Trophoblast cell (in vitro differentiated cells and primary cell): Measurements from ENCODE around the gene PTBP3. TPM values are rescaled to one million over a fixed set of nuclear protein-coding genes. Genes with fewer than 3 reads are reported as not detected.

Experiments
- DNase-seq, 2 donors: peaks; one replicate each; pipeline ENCODE4 v3.0.0-alpha.2; 2016
- H2AFZ ChIP-seq: 2 replicates; pipeline ENCODE4 v1.6.1; 2013; ENCODE audit warnings: low read length, moderate library complexity, mild to moderate bottlenecking; ENCODE audit not compliant: insufficient read depth, poor library complexity
- H2AK5ac ChIP-seq: 2 replicates; pipeline ENCODE4 v1.6.1; 2013; ENCODE audit warnings: mild to moderate bottlenecking, low read length
- H2BK120ac ChIP-seq: 2 replicates; pipeline ENCODE4 v1.6.1; 2013; ENCODE audit warnings: low read length, mild to moderate bottlenecking, moderate library complexity; ENCODE audit not compliant: insufficient read depth, poor library complexity
- H2BK12ac ChIP-seq: 2 replicates; pipeline ENCODE4 v1.6.1; 2013; ENCODE audit warnings: mild to moderate bottlenecking, low read length, moderate library complexity
- H2BK5ac ChIP-seq: 2 replicates; pipeline ENCODE4 v1.6.1; 2013; ENCODE audit warnings: low read length, low read depth, moderate library complexity, mild to moderate bottlenecking; ENCODE audit not compliant: poor library complexity
- H3K14ac ChIP-seq: 2 replicates; pipeline ENCODE4 v1.6.1; 2013; ENCODE audit warnings: mild to moderate bottlenecking, low read length
- H3K18ac ChIP-seq: 2 replicates; pipeline ENCODE4 v1.6.1; 2013; ENCODE audit warnings: mild to moderate bottlenecking, low read length
- H3K23ac ChIP-seq: 2 replicates; pipeline ENCODE4 v1.6.1; 2013; ENCODE audit warnings: low read length
- H3K27ac ChIP-seq: 2 replicates; pipeline ENCODE4 v1.5.1; 2013; ENCODE audit warnings: low read depth, mild to moderate bottlenecking, inconsistent platforms, low read length, moderate library complexity
- H3K27me3 ChIP-seq: 2 replicates; pipeline ENCODE4 v1.6.1; 2013; ENCODE audit warnings: inconsistent platforms, mild to moderate bottlenecking, low read length, moderate library complexity; ENCODE audit not compliant: insufficient read depth
- H3K36me3 ChIP-seq, 2 experiments: 1 replicate in 1 of 2; 2 replicates in 1 of 2; pipeline ENCODE4 v1.6.1; 2013; ENCODE audit warnings: low read length in 2 of 2, mild to moderate bottlenecking in 2 of 2, moderate library complexity in 1 of 2; ENCODE audit not compliant: insufficient read depth in 2 of 2, control insufficient read depth in 1 of 2
- H3K4ac ChIP-seq: 2 replicates; pipeline ENCODE4 v1.6.1; 2013; ENCODE audit warnings: low read depth, mild to moderate bottlenecking, low read length, moderate library complexity
- H3K4me1 ChIP-seq, 2 experiments: 1 replicate in 1 of 2; 2 replicates in 1 of 2; pipeline ENCODE4 v1.6.1; 2013; ENCODE audit warnings: low read length in 2 of 2, mild to moderate bottlenecking in 2 of 2, moderate library complexity in 1 of 2; ENCODE audit not compliant: insufficient read depth in 2 of 2, control insufficient read depth in 1 of 2
- H3K4me2 ChIP-seq: 2 replicates; pipeline ENCODE4 v1.6.1; 2013; ENCODE audit warnings: inconsistent platforms, mild to moderate bottlenecking, low read length, moderate library complexity
- H3K4me3 ChIP-seq: 2 replicates; pipeline ENCODE4 v1.5.1; 2013; ENCODE audit warnings: mild to moderate bottlenecking, low read depth, low read length, inconsistent platforms
- H3K79me1 ChIP-seq: one replicate; pipeline ENCODE4 v1.6.1; 2013; ENCODE audit warnings: low read length
- H3K79me2 ChIP-seq: 2 replicates; pipeline ENCODE4 v1.6.1; 2013; ENCODE audit warnings: low read length, mild to moderate bottlenecking; ENCODE audit not compliant: control insufficient read depth, insufficient read depth, poor library complexity
- H3K9ac ChIP-seq: 2 replicates; pipeline ENCODE4 v1.6.1; 2013; ENCODE audit warnings: mild to moderate bottlenecking, low read length
- H3K9me3 ChIP-seq: 2 replicates; pipeline ENCODE4 v1.6.1; 2013; ENCODE audit warnings: low read depth, mild to moderate bottlenecking, control low read depth, inconsistent platforms, low read length; ENCODE audit not compliant: insufficient read depth
- H4K12ac ChIP-seq: 2 replicates; pipeline ENCODE4 v1.6.1; 2013; ENCODE audit warnings: low read depth, mild to moderate bottlenecking, low read length, moderate library complexity
- H4K8ac ChIP-seq: 2 replicates; pipeline ENCODE4 v1.6.1; 2013; ENCODE audit warnings: low read depth, mild to moderate bottlenecking, low read length, moderate library complexity
- H4K91ac ChIP-seq: one replicate; pipeline ENCODE4 v1.6.1; 2013; ENCODE audit warnings: low read depth, mild to moderate bottlenecking, low read length, moderate library complexity
- WGBS: extraction: QIAGEN DNeasy Blood & Tissue Kit; methylation state at CpG from one replicate; pipeline ENCODE4 v1.1.7; 2013; ENCODE audit warnings: missing lambda C conversion rate; ENCODE audit not compliant: insufficient read length, insufficient coverage; ENCODE audit errors: extremely low coverage; 5-methylcytosine and 5-hydroxymethylcytosine counted together
- polyA plus RNA-seq: library from polyadenylated mRNA; stranded (reverse); fragments of 200-250 nt; gene quantifications from 2 replicates; pipeline ENCODE4 v1.2.3, GENCODE V29; 2013

Gene PTBP3
- 64.1 and 68.0 TPM in 2 replicates for polyA plus RNA-seq

- Histone ChIP-seq H3K18ac (peak within 1 kb of the TSS; percentile 99), H3K9me3 (no peaks in the 10 kb centered on the region), H4K12ac (peak within 1 kb of the TSS; percentile 98), H3K4ac (peak within 1 kb of the TSS; percentile 97), H2BK12ac (peak within 1 kb of the TSS; percentile 82), H3K14ac (peak within 1 kb of the TSS; percentile 100), H3K27ac (peak within 1 kb of the TSS; percentile 100), H3K23ac (no peak within 1 kb of the TSS), H3K4me3 (peak within 1 kb of the TSS; percentile 98), H3K79me2 (peaks cover 12% of the 10 kb centered on the region), H2BK120ac (peak within 1 kb of the TSS; percentile 94), H3K36me3 (no peaks in the 10 kb centered on the region), H3K4me2 (peak within 1 kb of the TSS; percentile 61), H2BK5ac (peak within 1 kb of the TSS; percentile 97), H3K9ac (peak within 1 kb of the TSS; percentile 98), H2AK5ac (peak within 1 kb of the TSS; percentile 90), H3K27me3 (no peaks in the 10 kb centered on the region), H4K8ac (peak within 1 kb of the TSS; percentile 97), H3K4me1 (no peaks in the 10 kb centered on the region), H3K79me1 (peaks cover 13% of the 10 kb centered on the region), H2AFZ (peak within 1 kb of the TSS; percentile 99), H4K91ac (peak within 1 kb of the TSS; percentile 99)
- DNase-seq: peak; percentile 62 to 71
- no CpG with 5 or more reads among the region's 90 CpGs for WGBS
These were observed at the start of gene PTBP3 for GRCh38 chr9:112332977-112333638. Gene PTBP3 (minus strand): TSS chr9:112333619. CDS start chr9:112297865, 35,754 bp downstream.

GRCh38 chr9:112382501-112383364 lies 49.3 kb upstream of the PTBP3 start:
- no peak overlapping the region for H3K14ac ChIP-seq
- no peak overlapping the region for H2AFZ ChIP-seq
- no peak overlapping the region for H2BK120ac ChIP-seq
- no peak overlapping the region for H3K9ac ChIP-seq
- H4K8ac ChIP-seq: no peak overlapping the region
- no peak overlapping the region for H3K18ac ChIP-seq
- no peak overlapping the region for H2AK5ac ChIP-seq
- no peak overlapping the region for H3K4me2 ChIP-seq
- H3K4ac ChIP-seq: no peak overlapping the region
- no peak for DNase-seq
- H2BK12ac ChIP-seq: no peak overlapping the region
- peaks cover 7% of the 10 kb centered on the region for H3K79me2 ChIP-seq
- H2BK5ac ChIP-seq: no peak overlapping the region
- no peak overlapping the region for H3K27ac ChIP-seq
- no peak overlapping the region for H3K23ac ChIP-seq
- peaks cover 0 to 2% of the 10 kb centered on the region in 2 experiments for H3K36me3 ChIP-seq
- H3K4me3 ChIP-seq: no peak overlapping the region
- no peaks in the 10 kb centered on the region for H3K9me3 ChIP-seq
- peaks cover 0 to 3% of the 10 kb centered on the region in 2 experiments for H3K4me1 ChIP-seq
- H4K12ac ChIP-seq: no peak overlapping the region
- no peaks in the 10 kb centered on the region for H3K27me3 ChIP-seq
- peaks cover 7% of the 10 kb centered on the region for H3K79me1 ChIP-seq
- no CpG with 5 or more reads among the region's 11 CpGs for WGBS
- no peak overlapping the region for H4K91ac ChIP-seq

GRCh38 chr9:112382066-112382465 lies 48.6 kb upstream of the PTBP3 start:
- Histone ChIP-seq H3K4ac (no peak overlapping the region), H3K79me1 (peaks cover 7% of the 10 kb centered on the region), H3K9ac (no peak overlapping the region), H3K14ac (no peak overlapping the region), H3K27me3 (no peaks in the 10 kb centered on the region), H2AFZ (no peak overlapping the region), H4K91ac (no peak overlapping the region), H2BK5ac (no peak overlapping the region), H4K8ac (no peak overlapping the region), H3K79me2 (peaks cover 7% of the 10 kb centered on the region), H3K36me3 (peaks cover 0 to 1% of the 10 kb centered on the region in 2 experiments), H3K4me1 (peaks cover 0 to 3% of the 10 kb centered on the region in 2 experiments), H3K4me2 (no peak overlapping the region), H3K23ac (no peak overlapping the region), H3K9me3 (no peaks in the 10 kb centered on the region), H2BK120ac (no peak overlapping the region), H4K12ac (no peak overlapping the region), H3K27ac (no peak overlapping the region), H2BK12ac (no peak overlapping the region), H3K18ac (no peak overlapping the region), H2AK5ac (no peak overlapping the region), H3K4me3 (no peak overlapping the region)
- no peak for DNase-seq
- no CpG with 5 or more reads among the region's 7 CpGs for WGBS

- Histone ChIP-seq H4K91ac (no peak overlapping the region), H3K4me1 (peaks cover 0 to 3% of the 10 kb centered on the region in 2 experiments), H3K9ac (no peak overlapping the region), H3K27ac (no peak overlapping the region), H3K4me2 (peak overlapping the region; percentile 59), H3K79me1 (peaks cover 7% of the 10 kb centered on the region), H3K4me3 (no peak overlapping the region), H2AFZ (no peak overlapping the region), H3K9me3 (no peaks in the 10 kb centered on the region), H4K8ac (no peak overlapping the region), H2BK12ac (no peak overlapping the region), H2AK5ac (no peak overlapping the region), H3K36me3 (no peaks in the 10 kb centered on the region), H3K27me3 (no peaks in the 10 kb centered on the region), H3K4ac (peak overlapping the region; percentile 64), H3K14ac (no peak overlapping the region), H3K79me2 (peaks cover 7% of the 10 kb centered on the region), H2BK120ac (no peak overlapping the region), H4K12ac (no peak overlapping the region), H2BK5ac (no peak overlapping the region), H3K23ac (no peak overlapping the region), H3K18ac (no peak overlapping the region)
- no CpG with 5 or more reads among the region's 7 CpGs for WGBS
- peak; percentile 26 to 70 for DNase-seq
These were observed 47.4 kb upstream of the PTBP3 start for GRCh38 chr9:112380825-112381221.
